Cardiac septum (tissue), 1 donor: Measurements from ENCODE around the gene UTP14C. TPM values are rescaled to one million over a fixed set of nuclear protein-coding genes. Genes with fewer than 3 reads are reported as not detected.
"Not testable (repeated sequence)": the region's sequence is repeated elsewhere in the genome, so short reads cannot be mapped to it uniquely, and the experiment has no call there.

Source experiments
- DNase-seq: peaks from one replicate; pipeline ENCODE4 v3.0.0-alpha.2; 2020; ENCODE audit warnings: low spot score
- intact Hi-C: fragments of 100-400 bp; cut with DNase I; formaldehyde crosslinking; loops from one replicate; pipeline ENCODE4 v1.14.0; 2022
- long read RNA-seq: library from polyadenylated mRNA; unstranded; transcript quantifications from one replicate; pipeline ENCODE4 v2.0.0, GENCODE V29; 2021
- total RNA-seq: library from RNA; stranded (reverse); fragmentation: NEBNext Ultra II Directional; extraction: Animal tissue kit (Norgen Biotek cat#: 25700); gene quantifications from one replicate; pipeline ENCODE4 v1.2.1, GENCODE V29; 2021
- donor health status: DM: no; HTN: no; CAD: no.

The UTP14C gene, protein sequence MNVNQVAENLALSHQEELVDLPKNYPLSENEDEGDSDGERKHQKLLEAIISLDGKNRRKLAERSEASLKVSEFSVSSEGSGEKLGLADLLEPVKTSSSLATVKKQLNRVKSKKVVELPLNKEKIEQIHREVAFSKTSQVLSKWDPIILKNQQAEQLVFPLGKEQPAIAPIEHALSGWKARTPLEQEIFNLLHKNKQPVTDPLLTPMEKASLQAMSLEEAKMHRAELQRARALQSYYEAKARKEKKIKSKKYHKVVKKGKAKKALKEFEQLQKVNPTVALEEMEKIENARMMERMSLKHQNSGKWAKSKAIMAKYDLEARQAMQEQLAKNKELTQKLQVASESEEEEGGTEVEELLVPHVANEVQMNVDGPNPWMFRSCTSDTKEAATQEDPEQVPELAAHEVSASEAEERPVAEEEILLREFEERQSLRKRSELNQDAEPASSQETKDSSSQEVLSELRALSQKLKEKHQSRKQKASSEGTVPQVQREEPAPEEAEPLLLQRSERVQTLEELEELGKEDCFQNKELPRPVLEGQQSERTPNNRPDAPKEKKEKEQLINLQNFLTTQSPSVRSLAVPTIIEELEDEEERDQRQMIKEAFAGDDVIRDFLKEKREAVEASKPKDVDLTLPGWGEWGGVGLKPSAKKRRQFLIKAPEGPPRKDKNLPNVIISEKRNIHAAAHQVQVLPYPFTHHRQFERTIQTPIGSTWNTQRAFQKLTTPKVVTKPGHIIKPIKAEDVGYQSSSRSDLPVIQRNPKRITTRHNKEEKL
- 13.9 TPM for total RNA-seq
- long read RNA-seq, full-length matches to known transcripts, result 1 of 2 reads
- long read RNA-seq, partial matches to known transcripts, result 0 of 2 reads
- long read RNA-seq, other reads (novel, unspliced or antisense), result 1 of 2 reads

DNA sequence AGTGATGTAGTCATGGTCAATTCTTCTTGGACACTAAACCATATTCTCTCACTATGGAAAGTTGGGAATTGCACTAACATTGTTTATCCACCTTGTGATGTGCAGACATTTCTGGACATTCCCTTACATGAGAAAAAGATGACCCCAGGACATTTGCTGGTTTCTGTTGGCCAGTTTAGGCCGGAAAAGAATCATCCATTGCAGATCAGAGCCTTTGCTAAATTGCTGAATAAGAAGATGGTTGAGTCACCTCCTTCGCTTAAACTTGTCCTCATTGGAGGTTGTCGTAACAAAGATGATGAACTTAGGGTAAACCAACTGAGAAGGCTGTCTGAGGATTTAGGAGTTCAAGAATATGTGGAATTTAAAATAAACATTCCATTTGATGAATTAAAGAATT lies at the start of gene UTP14C:
UTP14C (plus strand) TSS at position 211 of the 400 bp plus-strand sequence. CDS start 4,114 bp downstream, outside the sequence.
- intact Hi-C loops, result no loop called here
- no peak for DNase-seq

DNA sequence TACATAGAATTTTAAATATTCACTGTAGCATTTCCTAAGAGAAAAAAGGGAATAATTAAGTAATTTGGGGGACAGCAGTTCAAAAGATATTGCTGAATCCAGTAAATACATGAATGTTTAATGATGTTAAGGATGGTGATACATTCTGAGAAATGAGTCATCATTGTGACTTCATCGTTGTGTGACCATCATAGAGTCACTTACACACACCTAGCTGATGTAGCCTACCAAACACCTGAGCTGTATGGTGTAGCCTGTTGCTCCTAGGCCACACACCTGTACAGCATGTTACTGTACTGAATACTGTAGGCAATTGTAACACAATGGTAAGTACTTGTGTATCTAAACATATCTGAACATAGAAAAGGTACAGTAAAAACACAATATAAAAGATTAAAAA lies 48.1 kb upstream of the UTP14C start:
- intact Hi-C loops, result no loop called here
- DNase-seq, result no peak

DNA sequence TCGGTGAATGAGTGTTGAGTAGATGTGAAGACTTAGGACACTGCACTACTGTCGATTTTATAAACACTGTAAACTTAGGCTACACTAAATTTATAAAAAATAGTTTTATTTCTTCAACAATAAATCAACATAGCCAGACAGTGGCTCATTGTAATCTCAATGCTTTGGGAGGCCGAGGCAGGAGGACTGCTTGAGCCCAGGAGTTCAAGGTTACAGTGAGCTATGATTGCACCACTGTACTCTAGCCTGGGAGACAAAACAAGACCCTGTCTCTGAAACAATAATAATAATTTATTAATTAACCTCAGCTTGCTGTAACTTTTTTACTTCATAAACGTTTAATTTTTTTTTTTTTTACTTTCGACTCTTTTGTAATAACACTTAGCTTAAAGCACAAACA lies 47.6 kb upstream of the UTP14C start:
- no peak for DNase-seq

DNA sequence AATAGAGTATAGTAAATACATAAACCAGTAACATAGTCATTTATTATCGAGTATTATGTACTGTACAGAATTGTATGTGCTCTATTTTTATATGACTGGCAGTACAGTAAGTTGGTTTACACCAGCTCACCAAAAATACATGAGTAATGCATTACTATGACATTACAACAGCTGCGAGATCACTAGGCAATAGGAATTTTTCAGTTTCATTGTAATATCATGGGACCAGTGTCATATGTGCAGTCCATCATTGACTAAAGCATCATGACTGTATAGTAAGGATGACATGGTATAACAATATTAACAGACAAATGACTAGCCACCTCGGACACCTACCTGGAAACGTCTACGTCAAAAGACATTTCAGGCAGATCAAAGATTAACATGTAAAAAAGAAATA lies 46.9 kb upstream of the UTP14C start:
- intact Hi-C loops, result no loop called here
- DNase-seq, result no peak

More for the DNA sequence above, 47.6 kb upstream of the UTP14C start:
- intact Hi-C loops, result no loop called here

DNA sequence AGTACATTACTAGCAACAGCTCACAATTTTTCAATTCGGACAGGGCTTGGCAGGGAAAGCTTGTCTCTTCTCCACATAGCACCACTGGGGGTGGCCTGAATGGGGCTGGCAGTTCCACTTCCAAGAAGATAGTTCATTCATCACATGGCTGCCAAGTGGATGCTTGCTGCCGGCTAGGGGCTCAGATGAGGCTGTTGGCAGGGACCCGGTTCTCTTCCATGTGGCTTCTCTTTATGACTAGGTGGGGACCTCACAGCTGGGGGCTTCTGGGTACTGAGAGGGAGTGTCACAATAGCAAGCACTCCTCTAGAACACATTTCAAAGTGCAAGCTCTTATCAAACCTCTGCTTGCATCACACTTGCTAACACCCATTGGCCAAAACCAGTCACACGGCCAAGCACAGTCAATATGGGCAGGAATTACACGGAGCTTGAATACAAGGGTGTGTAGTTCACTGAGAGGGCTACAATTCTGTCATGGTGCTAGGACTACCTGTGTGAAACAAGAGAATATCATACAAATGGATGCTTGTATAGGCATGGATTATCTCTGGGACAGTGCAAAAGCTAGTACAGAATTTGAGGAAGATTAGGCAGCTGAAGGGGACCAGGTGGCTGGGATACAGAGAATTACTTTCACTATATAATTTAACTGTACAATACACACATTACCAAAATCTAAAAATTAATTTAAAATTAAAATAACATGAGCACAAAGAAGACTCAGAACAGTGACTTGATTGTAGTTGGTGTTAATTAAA lies 45.5 kb upstream of the UTP14C start:
- intact Hi-C loops, result no loop called here
- no peak for DNase-seq

DNA sequence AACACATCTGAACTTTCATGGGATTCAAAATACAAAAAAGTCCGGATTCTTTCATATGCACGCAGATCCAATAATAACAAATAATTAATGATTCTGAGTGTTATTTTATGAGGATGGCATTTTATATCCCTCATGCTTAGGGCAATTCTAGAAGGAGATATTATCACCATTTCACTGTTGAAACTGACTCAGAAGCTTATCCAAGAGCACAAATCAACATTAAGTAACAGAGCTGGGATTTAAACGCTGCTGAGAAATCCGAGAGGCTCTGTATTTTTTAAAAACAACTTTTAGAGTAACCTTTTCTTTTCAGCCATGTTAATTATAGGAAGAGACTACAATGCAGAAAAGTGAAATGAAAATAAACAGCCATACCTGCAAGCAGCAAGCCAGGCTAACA lies 43.6 kb upstream of the UTP14C start:
- intact Hi-C loops, result no loop called here
- DNase-seq, result no peak

DNA sequence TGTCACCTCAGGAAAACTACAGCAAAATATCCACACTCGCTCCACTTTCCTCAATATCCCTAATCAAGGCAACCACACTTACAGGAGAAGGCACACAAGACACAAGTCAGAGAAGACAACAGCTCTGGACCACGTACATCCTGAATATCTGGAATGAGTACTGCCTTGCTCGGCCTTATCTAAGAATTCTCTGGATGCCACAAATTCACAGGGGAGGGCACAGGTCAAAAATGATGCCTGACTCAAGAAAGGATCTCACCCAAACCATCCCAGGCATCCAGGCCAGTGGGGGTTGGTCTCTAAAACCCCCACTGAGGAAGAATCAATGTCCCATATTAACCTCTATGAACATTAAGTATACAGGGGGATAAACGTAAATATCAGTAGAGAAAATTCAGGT lies 43.1 kb upstream of the UTP14C start:
- intact Hi-C loops, result no loop called here
- DNase-seq, result no peak

DNA sequence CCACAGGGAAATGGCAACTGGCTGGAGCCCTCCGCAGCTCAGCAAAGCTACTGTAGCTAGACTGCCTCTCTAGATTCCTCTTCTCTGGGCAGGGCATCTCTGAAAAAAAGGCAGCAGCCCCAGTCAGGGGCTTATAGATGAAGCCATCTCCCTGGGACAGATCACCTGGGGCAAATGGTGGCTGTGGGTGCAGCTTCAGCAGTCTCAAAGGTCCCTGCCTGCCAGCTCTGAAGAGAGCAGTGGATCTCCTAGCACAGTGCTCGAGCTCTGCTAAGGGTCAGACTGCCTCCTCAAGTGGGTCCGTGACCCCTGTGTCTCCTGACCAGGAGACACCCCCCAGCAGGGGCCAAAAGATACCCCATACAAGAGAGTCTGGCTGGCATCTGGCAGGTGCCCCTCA lies 41.2 kb upstream of the UTP14C start:
- intact Hi-C loops, DNase-seq: not testable (repeated sequence)

DNA sequence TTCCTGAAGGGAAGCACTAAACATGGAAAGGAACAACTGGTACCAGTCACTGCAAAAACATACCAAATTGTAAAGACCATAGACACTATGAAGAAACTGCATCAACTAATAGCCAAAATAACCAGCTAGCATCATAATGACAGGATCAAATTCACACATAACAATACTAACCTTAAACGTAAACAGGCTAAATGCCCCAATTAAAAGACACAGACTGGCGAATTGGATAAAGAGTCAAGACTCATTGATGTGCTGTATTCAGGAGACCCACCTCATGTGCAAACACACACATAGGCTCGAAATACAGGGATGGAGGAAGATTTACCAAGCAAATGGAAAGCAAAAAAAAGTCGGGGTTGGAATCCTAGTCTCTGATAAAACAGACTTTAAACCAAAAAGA lies 39.6 kb upstream of the UTP14C start:
- intact Hi-C loops, DNase-seq: not testable (repeated sequence)

DNA sequence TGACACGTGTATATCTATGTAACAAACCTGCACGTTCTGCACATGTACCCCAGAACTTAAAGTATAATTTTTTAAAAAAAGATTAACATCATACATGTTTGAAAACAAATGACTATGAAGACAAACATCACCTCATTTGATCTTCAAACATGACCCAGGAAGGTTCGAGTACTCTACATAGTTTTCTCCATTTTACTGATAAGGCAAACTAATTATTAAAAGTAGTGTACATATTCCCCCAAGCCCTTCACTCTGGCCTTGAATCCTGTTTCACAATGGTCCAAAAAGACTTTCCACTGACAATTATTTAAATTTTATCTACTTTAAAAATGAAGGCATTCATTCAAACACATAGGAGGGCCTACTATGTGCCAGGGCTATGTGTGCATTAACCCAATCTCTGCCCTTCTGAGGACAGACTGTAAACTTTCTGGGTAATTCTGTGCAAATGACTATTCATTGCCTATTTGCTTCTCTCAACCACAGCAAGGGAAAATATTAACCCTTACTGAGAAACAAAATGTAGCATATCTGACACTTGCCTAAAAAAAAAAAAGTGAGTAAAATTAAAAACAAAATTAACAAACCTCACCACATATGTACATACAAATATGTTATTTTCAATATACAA lies 35.4 kb upstream of the UTP14C start:
- no peak for DNase-seq
- intact Hi-C loops, result no loop called here

DNA sequence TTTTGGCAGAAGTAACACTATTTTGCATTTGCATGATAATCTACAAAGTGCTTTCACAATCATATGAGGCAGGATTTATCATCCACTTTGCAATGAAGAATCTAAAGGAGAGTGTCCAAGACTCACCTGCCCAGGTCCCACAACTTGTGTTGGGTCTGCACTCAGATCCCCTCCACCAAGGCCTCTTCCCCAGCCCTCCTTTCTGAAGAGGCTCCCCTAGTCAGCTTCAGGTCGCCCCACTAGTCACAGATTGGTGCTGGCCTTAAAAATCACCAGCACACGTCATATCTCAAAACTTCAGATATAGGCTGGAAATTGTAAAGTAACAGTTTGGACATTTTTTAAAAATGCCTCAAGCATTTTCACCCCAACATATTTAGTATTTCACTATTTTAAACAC lies 30.8 kb upstream of the UTP14C start:
- intact Hi-C loops, result loop anchor here (10.0 kb wide), 1 partner anchor 179 kb away; no protein-coding TSS in a partner anchor
- no peak for DNase-seq

DNA sequence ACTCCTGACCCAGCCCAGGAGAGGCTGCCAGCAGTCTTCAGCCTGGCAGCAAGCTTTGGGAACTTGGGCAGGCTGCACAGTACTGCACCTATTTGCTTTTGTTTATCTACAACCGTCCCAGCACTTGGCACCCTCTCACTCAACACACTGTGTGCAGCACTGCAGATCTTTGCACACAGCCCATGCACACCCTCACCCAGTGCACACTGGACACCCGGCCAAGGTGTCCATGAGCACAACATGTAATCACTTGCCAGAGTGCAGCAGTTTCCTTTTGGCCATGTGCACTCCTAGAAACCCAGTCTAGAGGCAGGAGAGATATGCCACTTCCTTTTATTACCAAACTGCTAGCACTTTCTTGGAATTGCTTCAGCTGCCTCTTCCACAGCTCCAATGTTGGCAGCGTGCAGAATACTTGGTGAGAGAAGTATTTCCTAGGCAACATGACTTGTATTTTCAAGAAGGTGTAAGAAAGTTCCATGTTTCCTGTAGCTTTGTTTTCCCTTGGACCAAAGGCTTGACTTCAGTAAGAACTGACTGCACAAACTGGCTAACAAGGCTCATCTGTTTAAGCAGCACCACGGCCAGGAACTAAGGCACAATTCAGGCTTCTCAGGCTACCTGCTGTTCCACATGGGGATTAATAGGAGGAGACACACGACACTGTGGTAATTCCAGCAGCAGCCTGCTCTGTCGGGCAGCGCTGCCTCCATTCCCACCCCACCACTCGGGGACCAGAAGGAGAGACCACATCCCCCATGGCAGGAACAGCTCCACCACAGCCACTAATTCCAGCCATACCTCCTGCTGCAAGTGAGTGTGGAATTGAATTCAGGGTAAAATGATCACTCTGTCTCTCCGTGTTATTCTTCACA lies 28.6 kb upstream of the UTP14C start:
- intact Hi-C loops, result loop anchor here (10.0 kb wide), 1 partner anchor 181 kb away; no protein-coding TSS in a partner anchor
- no peak for DNase-seq

DNA sequence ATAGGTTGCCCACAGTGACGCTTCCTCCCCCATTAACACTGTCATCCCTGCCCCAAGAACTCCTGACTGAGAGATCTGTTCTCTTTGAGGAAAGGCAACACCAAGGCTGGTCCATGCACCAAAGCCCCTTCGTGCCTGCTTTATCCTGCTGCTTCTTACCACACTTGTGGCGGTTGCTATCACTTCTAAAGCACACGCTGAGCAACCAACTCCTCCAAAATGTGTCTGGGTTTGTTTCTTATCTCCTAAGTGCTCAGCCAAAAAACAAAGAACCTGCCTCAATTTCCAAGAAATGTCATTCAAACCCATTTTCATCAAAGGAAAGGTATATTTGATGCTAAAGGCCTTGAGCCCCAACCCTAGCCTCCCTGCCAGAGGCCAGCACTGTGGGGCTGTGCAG lies 27.9 kb upstream of the UTP14C start:
- intact Hi-C loops, result loop anchor here (10.0 kb wide), 1 partner anchor 182 kb away; no protein-coding TSS in a partner anchor
- DNase-seq, result no peak

DNA sequence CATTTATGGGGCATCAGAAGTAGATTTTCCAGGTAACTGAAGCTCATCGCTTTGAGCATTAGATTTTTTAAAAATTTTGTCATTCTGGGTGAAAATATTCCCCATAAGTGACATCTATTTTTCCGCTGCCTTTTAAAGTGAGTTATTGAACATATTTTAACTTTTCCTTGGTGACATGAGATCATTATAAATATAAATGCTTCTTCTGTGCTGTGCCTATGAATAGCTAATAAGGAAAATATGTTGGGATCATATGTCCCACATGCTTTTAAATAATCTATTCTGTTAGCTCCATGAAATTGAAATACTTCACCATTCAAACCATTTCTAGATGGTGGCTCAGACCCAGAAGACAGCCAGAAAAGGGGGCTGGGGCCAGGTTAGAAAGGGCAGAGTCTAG lies 27.3 kb upstream of the UTP14C start:
- no peak for DNase-seq
- intact Hi-C loops, result loop anchor here (10.0 kb wide), 1 partner anchor 182 kb away; no protein-coding TSS in a partner anchor

DNA sequence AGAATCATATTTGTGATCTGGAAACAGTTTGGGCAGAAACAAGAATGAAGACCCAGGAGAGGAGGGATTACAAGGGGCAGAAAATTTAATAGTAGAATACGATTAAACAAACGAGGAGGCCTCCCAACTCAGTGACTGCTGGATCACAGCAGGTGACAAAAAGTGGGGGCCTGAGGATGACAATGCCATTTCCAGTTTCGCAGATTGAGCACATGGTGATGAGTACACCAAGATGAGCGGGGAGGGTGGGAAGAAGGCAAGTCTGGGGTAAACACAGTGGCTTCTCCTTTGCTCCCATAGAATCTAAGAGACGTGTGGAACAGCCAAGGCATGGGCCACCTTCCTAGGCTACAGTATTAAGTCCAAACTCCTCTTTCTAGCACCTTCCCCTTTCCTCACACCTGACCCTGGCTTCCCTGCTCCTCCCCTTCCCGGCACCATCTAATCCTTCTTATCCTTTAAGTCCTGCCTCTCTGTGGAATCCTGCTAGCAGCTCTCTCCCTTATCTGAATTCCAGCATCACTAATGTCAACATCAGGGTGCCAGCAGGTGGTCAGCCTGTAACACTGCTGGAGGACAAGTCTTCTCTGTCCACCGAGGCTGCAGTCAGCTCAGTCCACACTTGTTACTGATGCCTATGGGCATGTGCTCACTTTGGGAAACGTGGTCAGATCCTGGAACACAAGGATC lies 26.7 kb upstream of the UTP14C start:
- DNase-seq, result no peak
- intact Hi-C loops, result loop anchor here (10.0 kb wide), 1 partner anchor 183 kb away; no protein-coding TSS in a partner anchor

DNA sequence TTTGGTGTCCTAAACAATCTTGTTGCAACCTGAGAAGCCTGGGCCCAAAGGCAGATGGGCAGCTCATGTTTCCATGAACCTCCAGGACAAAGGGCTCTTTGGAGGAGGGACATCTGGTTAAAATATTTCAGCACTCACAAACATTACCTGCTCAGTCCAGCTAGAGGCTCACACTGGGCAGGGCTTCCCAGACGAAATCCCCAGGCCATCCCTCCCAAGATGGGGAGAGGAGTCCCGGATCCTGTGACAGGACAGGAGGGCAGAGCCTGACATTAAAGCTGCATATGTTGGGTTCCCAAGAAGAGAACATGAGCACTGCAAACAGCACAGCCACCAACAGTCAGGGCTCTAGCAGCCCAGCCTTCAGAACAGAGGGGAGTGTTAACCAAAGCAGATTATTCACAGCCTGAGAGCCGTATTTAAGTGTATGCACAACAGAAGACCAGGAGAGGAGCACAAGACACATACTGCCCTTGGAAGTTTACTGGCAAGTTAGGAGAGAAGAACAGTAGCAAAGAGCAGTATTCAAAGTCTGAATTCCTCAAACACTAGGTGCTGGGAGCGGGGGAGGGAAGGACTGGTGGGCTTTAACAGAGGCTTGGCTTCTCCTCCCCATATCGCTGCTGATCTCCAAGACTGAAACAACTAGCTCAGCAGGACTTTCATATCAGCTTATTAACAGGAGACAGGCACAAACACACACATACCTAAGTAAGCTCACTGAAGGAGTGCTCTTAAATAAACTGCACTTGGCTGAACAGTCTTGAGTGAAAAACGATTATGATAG lies 25.6 kb upstream of the UTP14C start:
- intact Hi-C loops, result loop anchor here (10.0 kb wide), 1 partner anchor 184 kb away; no protein-coding TSS in a partner anchor
- no peak for DNase-seq

DNA sequence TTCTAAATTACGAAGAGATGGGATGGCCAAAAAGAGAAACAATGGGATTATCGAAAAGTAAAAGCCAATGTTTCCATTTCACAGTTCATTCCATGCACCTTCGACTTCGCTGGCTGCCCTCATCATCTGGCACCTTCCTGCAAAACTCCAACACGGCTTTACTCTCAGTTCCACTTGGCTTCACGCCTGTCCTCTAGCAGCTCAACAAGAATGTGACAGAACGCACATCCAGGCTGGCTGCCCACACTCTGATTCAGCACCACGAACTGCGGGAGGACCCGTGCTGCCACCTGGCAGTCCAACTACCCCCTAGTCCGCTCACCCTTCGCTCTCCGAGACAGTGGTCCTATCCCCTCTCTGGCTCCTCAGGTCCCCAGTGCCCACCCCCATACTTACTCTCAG lies 25.0 kb upstream of the UTP14C start:
- peak; percentile 86 for DNase-seq
- intact Hi-C loops, result loop anchor here (10.0 kb wide), 1 partner anchor 185 kb away; no protein-coding TSS in a partner anchor
